ENCODE data around the gene RAB8A. TPM values are rescaled to one million over a fixed set of nuclear protein-coding genes. Genes with fewer than 3 reads are reported as not detected.

Gene RAB8A
- total and polyA plus RNA-seq, 9 of the 15 experiments (the other 6 are each of a cell fraction or from before 2014, with no cell fraction given) = 11.2 to 102 (median 53.2) TPM

- peak; percentile 53; the same call in 1 of the 2 replicates for TF ChIP-seq ARID4B (CRISPR knock-in tag; IDR thresholded peaks at IDR 0.05)
- TF ChIP-seq MYNN (IDR thresholded peaks at IDR 0.05) = no peak
- TF ChIP-seq MYNN (CRISPR knock-in tag; IDR thresholded peaks at IDR 0.05) = no peak
- TF ChIP-seq MCM7 (IDR thresholded peaks at IDR 0.05) = no peak
- no peak for TF ChIP-seq ZNF212 (CRISPR knock-in tag; IDR thresholded peaks at IDR 0.05)
- TF ChIP-seq FOXK2 (conservative IDR thresholded peaks at IDR 0.05 in 1 of 2, IDR thresholded peaks at IDR 0.05 in 1 of 2; ENCODE audit: low read depth in 2 of 2) = peak; percentile 21 to 56; a peak in 3 of 4 replicates
- TF ChIP-seq SAFB2 (IDR thresholded peaks at IDR 0.05; ENCODE audit: borderline replicate concordance, low read depth, low read length, severe bottlenecking) = no peak
- no peak for TF ChIP-seq IRF9 (tag; IDR thresholded peaks at IDR 0.05)
- TF ChIP-seq IRF1 (CRISPR knock-in tag; IDR thresholded peaks at IDR 0.05; ENCODE audit: borderline replicate concordance) = no peak
- peak; percentile 100 for TF ChIP-seq RB1 (IDR thresholded peaks at IDR 0.05; ENCODE audit: low read depth)
- no peak for TF ChIP-seq NCOA1 (IDR thresholded peaks at IDR 0.05; ENCODE audit: low read depth)
- no peak for TF ChIP-seq ZNF224 (CRISPR knock-in tag; IDR thresholded peaks at IDR 0.05)
- TF ChIP-seq STAT6 (CRISPR knock-in tag; IDR thresholded peaks at IDR 0.05) = no peak
- peak; percentile 83 for TF ChIP-seq BHLHE40 (IDR thresholded peaks at IDR 0.05; ENCODE audit: low read length)
- no peak for TF ChIP-seq ZBTB49 (CRISPR knock-in tag; IDR thresholded peaks at IDR 0.05; ENCODE audit: borderline replicate concordance)
- TF ChIP-seq MEIS2 (IDR thresholded peaks at IDR 0.05; ENCODE audit: partially characterized antibody) = peak; percentile 92
Measured at GRCh38 chr19:16111160-16111908, at the start of gene RAB8A (continued).
